Choroid plexus epithelial cell (primary cell): ENCODE measurements around the gene CEP95.
"Not testable (repeated sequence)": the region's sequence is repeated elsewhere in the genome, so short reads cannot be mapped to it uniquely, and the experiment has no call there.

ENCODE experiments used
- DNase-seq: peaks from one replicate; pipeline ENCODE4 v3.0.0-alpha.2; 2010; ENCODE audit warnings: low read depth
- H3K4me3 ChIP-seq: 2 replicates; pipeline ENCODE4 v1.5.1; 2011; ENCODE audit warnings: low read depth, mild to moderate bottlenecking, control low read depth, low read length, moderate library complexity
- CTCF ChIP-seq: conservative IDR thresholded peaks from 2 replicates; pipeline ENCODE4 v1.5.1; 2011; ENCODE audit warnings: low read depth, mild to moderate bottlenecking, control low read depth, inconsistent platforms, low read length, moderate library complexity

The CEP95 gene

GRCh38 chr17:64466019-64466735 is 40.6 kb upstream of the CEP95 start:
- no peak for DNase-seq
- H3K4me3 ChIP-seq, result no peak overlapping the region
- TF ChIP-seq CTCF, result no peak

DNA sequence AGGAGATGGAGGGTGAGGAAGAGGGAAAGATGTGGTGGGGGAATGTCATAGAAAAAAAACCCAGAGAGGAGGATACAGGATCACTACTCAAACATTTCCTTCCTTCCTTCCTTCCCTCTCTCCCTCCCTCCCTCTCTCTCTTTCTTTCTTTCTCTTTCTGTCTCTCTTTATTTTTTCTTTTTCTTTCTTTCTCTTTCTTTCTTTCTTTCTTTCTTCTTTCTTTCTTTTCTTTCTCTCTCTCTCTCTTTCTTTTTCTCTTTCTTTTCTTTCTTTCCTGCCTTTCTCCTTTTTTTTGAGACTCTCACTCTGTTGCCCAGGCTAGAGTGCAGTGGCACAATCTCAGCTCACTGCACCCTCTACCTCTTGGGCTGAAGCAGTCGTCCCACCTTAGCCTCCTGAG is 39.9 kb upstream of the CEP95 start:
- H3K4me3 ChIP-seq, DNase-seq: not testable (repeated sequence)

GRCh38 chr17:64470625-64471024 is 36.2 kb upstream of the CEP95 start:
- no peak overlapping the region for H3K4me3 ChIP-seq
- DNase-seq, result no peak
- TF ChIP-seq CTCF, result no peak

DNA sequence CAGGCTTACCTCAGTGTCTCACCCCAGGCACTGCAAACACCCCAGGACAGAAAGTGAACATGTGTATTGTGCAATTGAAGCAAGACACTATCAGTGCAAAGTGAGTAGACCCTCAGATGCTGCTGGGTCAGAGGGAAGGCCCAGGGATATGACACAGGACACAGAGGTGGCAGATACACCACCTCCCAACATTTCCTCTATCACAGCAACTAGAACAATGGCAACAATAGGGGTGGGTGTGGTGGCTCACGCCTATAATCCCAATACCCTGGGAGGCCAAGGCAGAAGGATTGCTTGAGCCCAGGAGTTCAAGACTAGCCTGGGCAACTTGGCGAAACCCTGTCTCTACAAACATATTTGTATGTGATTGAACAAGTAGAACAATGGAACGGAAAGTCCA is 35.3 kb upstream of the CEP95 start:
- no peak for DNase-seq
- H3K4me3 ChIP-seq, result no peak overlapping the region
- no peak for TF ChIP-seq CTCF

DNA sequence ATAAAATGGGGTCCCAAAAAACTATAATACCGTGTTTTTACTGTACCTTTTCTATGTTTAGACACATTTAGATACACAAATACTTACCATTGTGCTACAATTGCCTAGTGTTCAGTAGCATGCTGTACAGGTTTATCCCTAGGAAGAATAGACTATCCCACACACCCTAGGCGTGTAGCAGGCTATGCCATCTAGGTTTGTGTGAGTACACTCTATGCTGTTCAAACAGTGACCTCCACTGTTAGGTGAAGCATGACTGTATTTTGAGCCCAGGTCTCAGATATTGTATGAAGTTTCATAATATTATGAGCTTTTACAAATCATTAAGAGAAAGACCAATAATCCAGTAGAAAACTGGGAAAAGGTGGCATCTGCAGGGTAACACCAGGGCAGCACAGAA is 34.2 kb upstream of the CEP95 start:
- DNase-seq, result no peak
- TF ChIP-seq CTCF, result no peak
- H3K4me3 ChIP-seq, result no peak overlapping the region

DNA sequence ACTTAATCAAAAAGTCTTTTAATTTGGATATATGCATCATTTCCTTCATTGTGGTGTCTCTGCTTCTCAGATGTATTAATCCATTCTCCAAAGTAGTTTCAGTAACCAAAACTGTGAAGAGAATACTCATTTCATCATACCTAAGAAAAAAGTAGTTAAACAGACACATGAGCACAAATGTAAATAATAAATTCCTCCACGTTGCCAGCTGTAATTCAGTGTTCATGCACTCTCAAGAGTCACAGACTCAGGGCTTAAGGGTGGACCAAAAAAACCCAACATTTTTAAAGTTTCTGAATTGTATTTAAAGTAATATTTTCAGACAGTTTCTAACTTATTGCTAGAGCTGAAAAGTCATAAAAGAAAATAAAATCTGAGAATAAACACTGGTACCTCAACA is 28.9 kb upstream of the CEP95 start:
- no peak overlapping the region for H3K4me3 ChIP-seq
- peak; percentile 44 for DNase-seq
- no peak for TF ChIP-seq CTCF

DNA sequence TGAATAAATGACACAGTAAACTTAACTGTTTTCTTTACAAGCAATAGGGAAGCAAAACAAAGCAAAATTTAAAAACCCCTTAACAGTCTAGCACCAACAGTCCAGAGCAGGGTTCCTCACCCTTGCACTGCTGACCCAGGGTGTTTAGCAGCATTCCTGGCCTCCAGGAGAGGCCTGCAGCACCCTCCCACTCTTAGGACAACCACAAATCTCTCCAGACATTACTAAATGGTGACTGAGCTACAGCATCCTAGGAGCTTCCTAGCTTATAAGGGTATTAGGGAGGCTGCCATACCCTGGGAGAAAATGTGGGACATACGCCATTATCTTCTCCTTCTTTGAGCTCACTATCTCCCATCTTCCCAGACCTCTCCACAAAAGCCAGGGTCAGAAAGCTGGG is 25.8 kb upstream of the CEP95 start:
- no peak for TF ChIP-seq CTCF
- no peak for DNase-seq
- no peak overlapping the region for H3K4me3 ChIP-seq
